ENCODE data around the gene SULT1A2.
"Not testable (repeated sequence)": the region's sequence is repeated elsewhere in the genome, so short reads cannot be mapped to it uniquely, and the experiment has no call there.

The SULT1A2 gene

DNA sequence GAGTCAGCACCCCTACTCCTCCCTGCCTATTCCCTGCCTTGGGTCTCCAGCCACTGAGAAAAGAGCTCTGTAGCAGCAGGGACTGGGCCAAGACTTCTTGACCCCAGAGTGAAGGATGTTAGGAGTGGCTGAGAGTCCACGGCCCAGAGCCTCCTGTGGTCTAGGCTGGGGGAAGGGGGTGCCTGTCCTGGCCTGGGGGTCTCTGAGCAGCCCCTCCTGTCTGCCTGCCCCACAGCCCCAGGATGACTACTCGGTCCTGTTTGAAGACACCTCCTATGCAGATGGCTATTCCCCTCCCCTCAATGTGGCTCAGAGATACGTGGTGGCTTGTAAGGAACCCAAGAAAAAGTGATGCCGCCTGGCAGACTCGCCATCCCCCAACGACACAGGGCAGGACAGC, 5.5 kb downstream of the SULT1A2 start:
- no peak for DNase-seq (ENCODE audit: low read depth in 2 of 2)

- DNase-seq (ENCODE audit: low read depth in 2 of 2), result no peak
Observed at GRCh38 chr16:28590384-28591340, 6.2 kb downstream of the SULT1A2 start.

GRCh38 chr16:28589930-28590329, 6.9 kb downstream of the SULT1A2 start:
- DNase-seq (ENCODE audit: low read depth in 2 of 2), result no peak

DNA sequence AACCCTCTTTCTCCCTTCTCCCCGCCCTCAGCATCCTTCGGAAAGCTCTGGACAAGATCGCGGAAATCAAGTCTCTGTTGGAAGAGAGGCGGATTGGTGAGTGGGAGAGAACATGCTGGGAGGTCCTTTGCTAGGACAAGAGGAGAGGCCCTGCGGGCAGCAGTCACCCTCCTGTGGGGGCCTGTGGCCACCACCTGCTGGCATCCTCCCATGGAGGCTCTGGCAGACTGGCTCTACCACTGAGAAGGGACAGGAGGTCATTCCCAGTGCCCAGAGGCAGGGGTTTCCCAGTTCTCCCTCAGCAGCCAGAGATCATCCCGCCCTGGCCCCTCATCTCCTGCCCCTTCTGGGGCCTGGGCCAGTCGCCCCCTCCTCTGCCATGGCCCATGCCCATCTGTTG, 7.8 kb downstream of the SULT1A2 start:
- no peak for DNase-seq (ENCODE audit: low read depth in 2 of 2)

GRCh38 chr16:28587386-28587785, 9.5 kb downstream of the SULT1A2 start:
- no peak for DNase-seq (ENCODE audit: low read depth in 2 of 2)

DNA sequence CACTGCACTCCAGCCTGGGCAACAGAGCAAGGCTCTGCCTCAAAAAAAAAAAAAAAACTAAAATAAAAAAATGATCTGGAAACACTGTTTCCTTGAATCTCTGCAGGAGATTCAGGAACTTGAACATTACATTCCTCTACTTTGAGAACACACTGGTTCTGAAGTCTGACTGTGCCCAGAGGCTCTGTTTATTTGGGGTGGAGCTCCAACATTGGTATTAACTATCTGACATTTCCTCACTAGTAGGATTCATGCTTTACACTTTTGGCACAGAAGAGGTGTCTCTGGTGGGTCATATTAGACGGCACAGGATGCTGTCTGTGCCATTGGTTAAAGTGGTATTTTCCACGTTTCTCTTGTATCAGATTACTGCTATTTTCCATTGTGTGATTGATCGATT, 10.4 kb downstream of the SULT1A2 start:
- DNase-seq (ENCODE audit: low read depth in 2 of 2), result no peak

- DNase-seq (ENCODE audit: low read depth in 2 of 2), result no peak
Observed at GRCh38 chr16:28585674-28586073, 11.2 kb downstream of the SULT1A2 start.

GRCh38 chr16:28580726-28581315, 16.0 kb downstream of the SULT1A2 start:
- DNase-seq (ENCODE audit: low read depth in 2 of 2), result no peak

- no peak for DNase-seq (ENCODE audit: low read depth in 2 of 2)
Observed at GRCh38 chr16:28575446-28576109, 21.3 kb downstream of the SULT1A2 start.

DNA sequence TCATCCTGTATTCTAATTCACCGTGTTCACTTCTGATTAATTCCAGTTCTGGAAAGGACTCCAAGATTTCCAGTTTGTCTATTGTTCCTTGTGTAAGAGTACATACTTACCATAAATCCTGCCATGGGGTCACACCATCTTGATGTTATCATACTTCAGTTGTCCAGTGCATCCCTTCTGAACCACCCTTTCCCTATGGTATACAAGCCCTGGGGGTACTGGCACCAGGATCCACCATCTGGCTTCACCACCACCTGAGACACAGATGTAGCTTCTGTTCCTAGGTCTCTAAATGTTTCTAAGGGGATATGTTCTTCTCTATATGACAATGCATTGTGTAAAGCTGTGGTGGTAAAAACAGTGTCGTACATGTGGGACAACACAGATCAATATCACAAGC, 21.9 kb downstream of the SULT1A2 start:
- no peak for DNase-seq (ENCODE audit: low read depth in 2 of 2)

DNA sequence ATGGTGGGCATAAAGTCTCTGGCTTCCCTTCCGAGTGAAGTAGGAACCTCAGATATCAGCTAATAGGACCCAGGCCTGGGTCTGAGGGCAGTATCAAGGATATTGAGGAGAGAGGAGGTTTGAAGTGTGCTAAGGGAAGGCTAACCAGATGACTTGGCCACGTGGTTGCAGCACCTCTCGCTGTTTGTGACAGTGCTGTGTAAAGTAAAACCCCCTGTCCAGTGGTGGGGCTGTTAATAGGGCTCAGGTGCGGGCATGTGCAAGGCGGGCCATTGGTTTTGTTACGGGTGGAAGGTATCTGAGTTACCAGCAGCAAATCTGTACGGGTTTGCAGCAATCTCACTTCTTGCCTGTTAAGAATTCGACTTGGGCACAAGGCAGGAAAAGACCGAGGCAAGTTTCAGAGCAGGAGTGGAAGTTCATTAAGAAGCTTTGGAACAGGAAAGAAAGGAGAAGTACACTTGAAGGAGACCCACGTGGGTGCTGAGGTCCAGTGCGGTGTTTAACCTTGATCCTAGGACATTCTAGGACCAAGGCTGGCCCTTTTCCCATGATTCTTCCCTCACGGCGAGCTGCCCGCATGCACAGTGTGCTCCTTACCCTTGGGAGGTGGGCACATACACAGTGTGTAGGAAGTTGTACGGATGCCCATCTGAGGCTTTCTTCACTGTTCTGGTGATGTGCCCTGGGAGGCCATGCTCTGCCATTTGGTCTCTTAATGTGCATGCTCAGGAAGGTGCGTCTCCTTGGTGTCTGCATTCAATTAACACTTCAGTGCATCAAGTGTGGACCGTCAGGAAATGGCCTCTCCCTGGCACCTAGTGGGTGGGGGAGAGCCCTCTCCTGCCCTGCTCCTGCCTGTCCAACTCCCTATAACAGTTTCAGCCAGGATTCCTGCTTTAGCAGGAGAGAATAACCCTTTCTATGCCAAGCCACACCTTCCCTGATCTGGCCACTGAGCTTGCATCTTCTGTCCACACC, 22.8 kb downstream of the SULT1A2 start:
- DNase-seq (ENCODE audit: low read depth in 2 of 2), result no peak

DNA sequence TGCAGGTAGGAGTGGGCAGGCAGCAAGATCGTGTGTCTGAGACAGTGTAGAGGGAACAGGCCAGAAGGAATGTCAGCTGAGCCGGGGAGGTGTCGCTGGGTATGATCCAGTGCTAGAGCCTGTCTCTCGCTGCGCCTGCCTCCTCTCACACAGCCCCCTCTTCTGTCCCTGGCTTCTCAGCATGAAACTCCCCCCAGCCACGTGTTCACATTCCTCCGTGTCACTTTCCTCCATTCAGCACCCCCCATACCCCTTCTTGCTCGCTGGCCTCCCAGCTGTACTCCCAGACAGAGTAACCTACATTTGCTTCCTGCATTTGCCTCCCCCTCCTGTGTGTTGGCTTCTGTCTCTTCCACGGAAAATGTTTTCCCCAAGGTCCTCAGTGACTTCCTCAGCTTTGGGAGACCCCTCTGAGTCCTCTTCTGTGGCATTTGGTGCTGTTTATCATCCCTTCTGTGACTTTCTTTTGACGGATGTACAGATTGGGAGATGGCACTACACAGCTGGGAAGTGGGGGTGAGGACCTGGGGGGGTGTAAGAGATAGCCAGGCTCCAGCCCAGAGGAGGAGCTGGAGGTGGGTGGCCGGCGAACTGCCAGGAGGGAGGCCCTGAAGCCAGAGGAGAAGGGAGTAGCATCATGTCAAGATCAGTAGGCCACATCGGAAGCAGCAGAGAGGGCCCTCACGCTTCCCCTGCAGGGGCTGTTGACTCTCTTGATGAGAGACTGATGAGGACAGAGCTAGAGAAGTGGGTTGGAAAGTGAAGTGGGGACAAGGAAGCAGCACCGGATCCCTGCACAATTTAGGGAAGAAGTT, 23.9 kb downstream of the SULT1A2 start:
- DNase-seq (ENCODE audit: low read depth in 2 of 2), result no peak

GRCh38 chr16:28569968-28570752, 26.7 kb downstream of the SULT1A2 start:
- no peak for DNase-seq (ENCODE audit: low read depth in 2 of 2)

- DNase-seq (ENCODE audit: low read depth in 2 of 2), result no peak
Observed at GRCh38 chr16:28569021-28569420, 27.8 kb downstream of the SULT1A2 start.

DNA sequence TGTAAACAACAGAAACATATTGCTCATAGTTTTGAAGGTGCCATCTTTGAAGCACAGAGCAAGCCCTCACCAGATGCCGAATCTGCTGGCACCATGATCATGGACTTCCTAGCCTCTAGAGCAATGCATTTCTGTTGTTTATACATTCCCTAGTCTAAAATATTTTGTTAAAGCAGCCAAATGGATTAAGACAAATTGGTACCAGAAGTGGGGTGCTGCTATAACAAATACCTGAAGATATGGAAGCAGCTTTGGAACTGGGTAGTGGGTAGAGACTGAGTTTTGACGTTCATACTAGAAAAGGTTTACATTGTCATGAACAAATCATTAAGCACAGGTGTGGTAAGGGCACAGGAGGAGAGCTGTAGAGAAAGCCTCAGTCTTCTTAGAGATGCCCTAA, 29.6 kb downstream of the SULT1A2 start:
- DNase-seq (ENCODE audit: low read depth in 2 of 2), result no peak

GRCh38 chr16:28566233-28566925, 30.5 kb downstream of the SULT1A2 start:
- not testable (repeated sequence) for DNase-seq (ENCODE audit: low read depth in 2 of 2)

GRCh38 chr16:28563218-28563617, 33.6 kb downstream of the SULT1A2 start:
- DNase-seq (ENCODE audit: low read depth in 2 of 2), result no peak

DNA sequence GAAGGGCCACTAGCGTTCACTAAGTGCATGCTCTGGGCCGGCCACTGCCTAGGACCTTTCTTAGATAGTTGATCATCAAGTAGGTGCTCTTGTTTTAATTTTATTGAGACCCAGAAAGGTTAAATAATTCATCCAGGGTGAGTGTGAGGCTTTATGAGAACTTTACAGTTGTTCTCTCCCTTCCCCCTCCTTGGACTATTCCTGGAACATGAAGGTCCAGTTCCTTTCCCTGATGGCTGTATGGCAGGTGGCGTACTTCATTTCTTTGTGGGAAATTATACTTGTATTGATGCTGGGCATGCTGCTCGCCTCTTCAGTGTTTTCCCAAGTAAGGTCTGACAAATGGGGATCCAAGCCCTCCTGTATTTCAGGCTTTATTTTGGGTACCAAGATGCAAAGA, 34.7 kb downstream of the SULT1A2 start:
- DNase-seq (ENCODE audit: low read depth in 2 of 2), result no peak

- DNase-seq (ENCODE audit: low read depth in 2 of 2), result no peak
Observed at GRCh38 chr16:28561557-28562187, 35.2 kb downstream of the SULT1A2 start.

Data from stimulated activated CD8-positive, alpha-beta memory T cell treated with anti-CD3 and anti-CD28 coated beads, Interleukin-2, amount 100 ng/mL, for 48 hours (primary cell).